GM19035 (cell line): ENCODE data around the gene USP50.
"Not testable (repeated sequence)": the region's sequence is repeated elsewhere in the genome, so short reads cannot be mapped to it uniquely, and the experiment has no call there.

Source experiments
- ATAC-seq: cut with Tn5 transposase; IDR thresholded peaks from one replicate; pipeline ENCODE4 v1.9.1; 2021; ENCODE audit not compliant: unreplicated experiment

USP50 gene

GRCh38 chr15:50546566-50546965 lies at the start of gene USP50:
Gene USP50, minus strand, starts transcription at chr15:50546666. Its CDS starts 141 bp downstream, at chr15:50546525.
- ATAC-seq, result no peak

GRCh38 chr15:50594311-50594710 lies 47.8 kb upstream of the USP50 start:
- ATAC-seq, result no peak

DNA sequence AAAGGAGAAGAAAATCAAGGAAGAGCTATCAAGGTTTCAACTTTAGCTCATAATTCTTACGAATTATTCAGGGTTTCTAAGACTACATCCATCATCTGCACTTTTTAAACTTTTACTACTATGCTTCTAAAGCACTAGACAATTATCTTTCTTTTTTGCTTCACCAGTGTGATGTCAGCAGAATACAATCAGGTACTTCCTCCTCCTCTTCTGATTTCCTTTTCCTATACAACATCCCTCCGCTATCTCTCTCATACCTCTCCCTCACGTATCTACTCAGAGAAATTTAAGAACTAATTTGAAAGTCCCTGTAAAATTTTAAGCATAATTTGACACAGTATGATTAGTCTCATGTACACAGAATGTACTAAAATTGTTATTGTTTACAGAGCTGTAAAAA lies 47.3 kb upstream of the USP50 start:
- ATAC-seq, result no peak

- no peak for ATAC-seq
Observed at GRCh38 chr15:50590288-50590687, 43.8 kb upstream of the USP50 start.

GRCh38 chr15:50577492-50577891 lies 31.0 kb upstream of the USP50 start:
- ATAC-seq, result no peak

DNA sequence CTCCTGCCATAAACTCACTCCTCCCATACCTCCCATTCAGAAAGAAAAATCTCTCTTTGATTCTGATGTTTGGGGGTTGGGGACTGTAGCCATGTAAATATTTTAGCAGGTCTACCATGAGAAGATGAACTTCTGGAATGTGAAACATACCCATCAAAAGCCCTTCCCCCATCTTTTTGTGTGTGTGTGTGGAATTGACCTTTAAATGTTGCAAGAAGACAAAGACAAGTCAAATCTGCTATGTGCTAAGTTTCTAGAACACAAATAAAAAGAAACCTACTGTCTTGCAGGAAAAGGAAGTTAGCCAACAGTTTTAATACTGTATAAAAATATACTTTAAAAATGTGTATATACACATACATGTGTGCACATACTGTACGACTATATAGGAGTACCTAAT lies 29.7 kb upstream of the USP50 start:
- ATAC-seq, result no peak

GRCh38 chr15:50573842-50574241 lies 27.4 kb upstream of the USP50 start:
- ATAC-seq, result not testable (repeated sequence)

DNA sequence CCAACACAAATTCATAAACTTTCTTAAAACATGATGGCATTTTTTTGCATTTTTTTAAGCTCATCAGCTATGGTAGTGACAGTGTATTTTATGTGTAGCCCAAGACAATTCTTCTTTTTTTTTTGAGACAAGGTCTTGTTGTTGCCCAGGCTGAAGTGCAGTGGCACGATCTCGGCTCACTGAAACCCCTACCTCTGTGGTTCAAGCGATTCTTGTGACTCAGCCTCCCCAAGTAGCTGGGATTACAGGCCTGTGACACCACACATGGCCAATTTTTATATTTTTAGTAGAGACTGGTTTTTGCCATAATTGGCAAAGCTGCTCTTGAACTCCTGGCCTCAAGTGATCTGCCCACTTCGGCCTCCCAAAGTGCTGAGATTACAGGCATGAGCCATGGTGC lies 17.3 kb upstream of the USP50 start:
- ATAC-seq, result no peak

DNA sequence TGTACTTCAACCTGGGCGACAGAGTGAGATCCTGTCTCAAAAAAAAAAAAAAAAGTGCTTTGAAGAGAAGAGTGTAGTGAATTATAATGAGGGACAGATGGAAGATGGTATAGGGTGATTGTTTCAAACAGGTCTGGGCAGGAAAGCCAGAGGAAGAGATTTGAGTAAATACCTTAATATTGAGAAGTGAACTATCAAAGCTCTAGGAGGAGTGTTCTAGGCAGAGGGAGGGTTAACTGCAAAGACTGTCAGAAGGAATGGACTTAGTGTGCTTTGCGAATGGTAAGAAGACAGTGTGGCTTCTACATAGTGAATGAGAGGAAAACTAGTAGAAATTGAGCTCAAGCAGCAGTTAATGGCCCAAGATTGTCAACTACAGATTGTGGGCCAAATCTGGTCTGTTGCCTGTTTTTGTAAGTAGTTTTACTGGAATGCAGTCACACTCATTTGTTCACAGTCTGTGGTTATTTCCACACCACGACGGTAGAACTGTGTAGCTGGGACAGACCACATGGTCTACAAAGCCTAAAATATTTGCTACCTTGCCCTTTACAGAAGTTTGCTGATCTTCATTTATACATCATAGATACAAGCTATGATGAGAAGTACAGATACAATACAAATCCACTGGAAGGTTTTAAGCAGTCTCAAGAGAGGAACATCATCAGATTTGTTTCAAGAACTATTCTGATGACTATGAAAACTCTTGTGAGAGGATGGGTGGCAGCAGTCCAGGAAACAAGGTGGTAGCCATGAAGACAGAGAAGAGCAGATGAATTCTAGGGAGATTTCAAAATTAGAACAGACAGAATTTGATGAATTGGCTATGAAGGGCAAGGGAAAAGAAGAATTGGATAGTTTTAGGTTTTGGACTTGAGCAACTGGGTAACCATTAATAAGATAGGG lies 16.5 kb upstream of the USP50 start:
- no peak for ATAC-seq

GRCh38 chr15:50558012-50558411 lies 11.5 kb upstream of the USP50 start:
- no peak for ATAC-seq

GRCh38 chr15:50556642-50557371 lies 10.3 kb upstream of the USP50 start:
- no peak for ATAC-seq

- no peak for ATAC-seq
Observed at GRCh38 chr15:50552238-50552637, 5.8 kb upstream of the USP50 start.

GRCh38 chr15:50549326-50549725 lies 2.9 kb upstream of the USP50 start:
- no peak for ATAC-seq

DNA sequence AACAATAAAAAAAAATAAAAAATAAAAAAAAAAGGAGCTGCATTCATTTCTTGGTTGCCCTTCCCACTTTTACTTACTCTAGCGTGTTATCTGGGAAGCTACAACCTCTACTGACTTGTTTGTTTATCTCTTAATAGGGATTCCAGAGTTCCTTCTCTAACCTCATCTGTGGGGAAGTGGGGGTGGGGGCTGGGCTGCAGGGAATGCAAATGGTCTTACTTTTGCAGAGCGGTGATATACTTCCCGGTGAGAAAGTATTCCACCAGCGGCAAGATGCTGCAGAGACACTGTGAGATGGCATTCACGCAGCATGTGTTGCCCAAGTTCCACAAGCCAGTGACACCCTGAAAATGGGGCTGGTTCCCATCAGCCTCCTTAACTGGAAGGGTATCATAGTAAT lies 2.1 kb downstream of the USP50 start:
- ATAC-seq, result no peak

GRCh38 chr15:50543556-50543955 lies 2.9 kb downstream of the USP50 start:
- ATAC-seq, result no peak

DNA sequence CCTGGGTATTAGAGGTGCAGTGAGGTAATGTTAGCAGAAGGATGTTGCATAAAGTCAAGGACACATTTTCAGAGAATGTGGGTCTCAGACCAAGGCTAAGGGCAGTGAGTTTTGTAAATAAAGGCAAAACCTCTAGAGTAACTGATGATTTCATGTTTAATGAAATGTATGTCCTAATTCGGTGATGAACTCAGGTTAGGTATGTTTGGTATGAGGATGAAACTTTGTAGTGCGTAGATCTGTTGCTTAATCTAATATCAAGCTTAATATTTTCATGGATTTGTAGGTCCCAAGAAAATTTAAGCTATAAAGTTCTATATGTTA lies 3.6 kb downstream of the USP50 start:
- ATAC-seq, result no peak

DNA sequence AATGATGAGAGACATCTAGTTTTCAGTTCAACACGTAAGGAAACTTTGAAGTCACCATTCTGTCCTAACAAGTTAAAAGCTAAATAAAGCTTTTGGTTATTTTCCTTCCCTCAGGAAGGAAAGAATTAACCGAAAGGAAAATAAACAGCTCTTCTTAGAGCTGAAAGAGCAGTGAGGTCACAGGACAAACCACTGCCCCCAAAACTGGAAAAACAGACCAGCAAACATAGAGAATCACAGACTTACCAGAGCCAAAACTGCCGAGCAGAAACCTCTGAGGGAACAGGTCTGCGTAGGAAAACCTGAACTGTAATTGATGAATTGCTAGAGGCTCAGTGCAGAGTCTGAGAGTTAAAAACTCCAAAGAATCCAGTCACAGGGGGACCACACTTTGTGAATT lies 14.7 kb downstream of the USP50 start:
- no peak for ATAC-seq

DNA sequence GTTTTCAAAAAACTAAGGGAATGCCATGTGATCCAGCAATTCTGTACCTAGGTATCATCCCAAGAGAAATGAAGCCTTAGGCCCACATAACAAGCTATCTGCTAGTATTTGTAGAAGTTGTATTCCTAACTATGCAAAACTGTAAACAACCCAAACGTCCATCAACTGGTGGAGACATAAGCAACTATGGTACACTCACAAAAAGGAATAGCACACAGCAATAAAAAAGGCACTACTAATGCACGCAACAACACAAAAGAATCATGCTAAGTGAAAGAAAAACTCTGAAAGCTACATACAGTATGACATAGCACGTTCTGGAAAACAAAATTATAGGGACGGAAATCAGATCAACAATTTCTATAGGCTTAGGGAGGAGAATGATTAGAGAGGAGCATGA lies 15.3 kb downstream of the USP50 start:
- no peak for ATAC-seq

DNA sequence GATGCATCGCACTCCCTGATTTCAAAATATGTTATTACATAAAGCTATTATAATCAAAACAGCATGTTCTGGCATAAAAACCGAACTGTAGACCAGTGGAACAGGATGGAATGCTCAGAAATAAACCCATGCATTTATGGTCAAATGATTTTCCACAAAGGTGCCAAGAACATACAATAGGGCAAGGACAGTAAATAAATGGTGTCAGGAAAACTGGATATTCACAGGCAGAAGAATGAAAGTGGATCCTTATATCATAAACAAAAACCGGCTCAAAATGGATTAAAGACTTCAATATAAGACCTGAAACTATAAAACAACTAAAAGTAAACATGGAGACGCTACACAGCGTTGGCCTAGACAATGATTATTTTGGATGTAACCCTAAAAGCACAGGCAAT lies 22.6 kb downstream of the USP50 start:
- no peak for ATAC-seq

DNA sequence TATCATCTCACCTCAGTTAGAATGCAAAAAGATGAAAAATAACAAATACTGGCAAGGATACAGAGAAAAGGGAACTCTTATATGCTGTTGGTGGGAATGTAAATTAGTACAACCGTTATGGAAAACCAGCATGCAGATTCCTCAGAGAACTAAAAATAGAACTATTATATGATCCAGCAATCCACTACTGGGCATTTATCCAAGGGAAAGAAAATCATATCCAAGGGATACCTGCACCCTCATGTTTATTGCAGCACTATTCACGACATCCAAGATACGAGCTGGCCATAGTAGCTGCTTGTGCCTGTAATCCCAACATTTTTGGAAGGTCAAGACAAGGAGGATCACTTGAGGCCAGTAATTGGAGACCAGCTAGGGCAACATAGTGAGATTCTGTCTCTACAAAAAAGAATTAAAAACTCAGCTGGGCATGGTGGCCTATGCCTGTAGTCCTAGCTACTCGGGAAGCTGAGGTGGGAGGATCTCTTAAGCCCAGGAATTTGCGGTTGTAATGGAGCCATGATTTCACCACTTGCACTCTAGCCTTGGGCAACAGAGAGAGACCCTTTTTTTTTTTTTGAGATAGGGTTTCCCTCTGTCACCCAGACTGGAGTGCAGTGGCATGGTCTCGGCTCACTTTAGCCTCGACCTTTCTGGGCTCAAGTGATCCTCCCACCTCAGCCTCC lies 26.6 kb downstream of the USP50 start:
- no peak for ATAC-seq

DNA sequence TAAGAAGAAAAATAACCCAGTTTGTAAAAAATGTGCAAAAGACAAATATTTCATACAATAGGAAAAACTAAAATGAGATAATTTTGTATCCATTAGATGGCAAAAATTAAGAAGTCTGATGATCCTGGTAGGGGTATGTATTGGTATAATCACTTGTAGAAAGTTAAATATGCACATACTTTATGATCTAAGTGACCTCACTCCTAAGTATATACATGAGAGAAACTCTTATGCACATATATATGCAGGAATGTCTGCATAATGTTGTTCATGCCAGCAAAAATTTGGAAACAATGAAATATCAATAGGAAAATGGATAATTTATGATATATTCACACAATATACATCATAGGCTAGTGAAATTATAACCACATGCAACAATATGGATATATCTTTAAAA lies 33.5 kb downstream of the USP50 start:
- ATAC-seq, result no peak

DNA sequence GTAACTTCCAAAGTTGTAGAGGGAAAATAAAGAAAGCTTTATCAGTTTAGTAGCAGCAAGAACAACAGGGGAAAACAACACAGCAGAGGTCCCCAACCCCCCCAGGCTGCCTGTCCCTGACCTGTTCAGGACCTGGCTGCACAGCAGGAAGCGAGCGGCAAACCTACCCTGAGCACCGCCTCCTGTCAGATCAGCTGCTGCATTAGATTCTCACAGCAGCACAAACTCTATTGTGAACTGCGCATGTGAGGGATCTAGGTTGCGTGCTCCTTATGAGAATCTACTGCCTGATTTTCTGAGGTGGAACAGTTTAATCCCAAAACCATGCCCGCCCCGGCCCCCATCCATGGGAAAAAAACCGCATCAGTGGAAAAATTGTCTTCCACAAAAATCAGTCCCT lies 40.3 kb downstream of the USP50 start:
- no peak for ATAC-seq
